HG03025 (cell line): ENCODE results near the gene PMF1.

ENCODE experiments used
- ATAC-seq: cut with Tn5 transposase; IDR thresholded peaks from one replicate; pipeline ENCODE4 v1.9.1; 2021; ENCODE audit warnings: mild to moderate bottlenecking, moderate library complexity; ENCODE audit not compliant: unreplicated experiment, low FRiP score

Gene PMF1

DNA sequence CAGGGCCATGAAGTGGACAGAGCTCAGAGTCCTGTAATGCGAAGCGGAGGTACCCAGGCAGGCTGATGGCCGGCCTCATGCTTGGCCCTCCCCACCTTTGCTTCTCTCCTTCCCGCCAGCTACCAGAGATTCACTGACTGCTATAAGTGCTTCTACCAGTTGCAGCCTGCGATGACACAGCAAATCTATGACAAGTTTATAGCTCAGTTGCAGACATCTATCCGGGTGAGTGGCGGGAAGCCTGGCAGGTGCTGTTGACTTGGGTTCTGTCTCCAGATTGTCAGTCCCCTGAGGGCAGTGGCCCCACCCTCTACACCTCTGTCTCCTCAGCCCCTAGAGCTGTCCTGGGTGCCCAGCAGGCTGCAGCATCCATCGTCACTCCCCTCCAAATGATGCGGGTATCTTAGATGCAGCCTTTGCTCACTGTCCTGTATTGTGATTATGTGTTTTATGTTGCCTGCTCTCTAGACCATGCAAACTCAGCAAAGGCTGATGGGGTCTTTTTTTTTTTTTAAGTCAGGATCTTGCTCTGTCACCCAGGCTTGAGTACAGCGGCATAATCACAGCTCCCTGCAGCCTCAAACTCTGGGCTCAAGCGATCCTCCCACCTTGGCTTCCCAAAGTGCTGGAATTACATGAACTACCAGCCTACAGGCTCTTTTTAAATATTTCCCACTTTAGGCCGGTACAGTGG is 19.5 kb downstream of the PMF1 start:
- no peak for ATAC-seq

DNA sequence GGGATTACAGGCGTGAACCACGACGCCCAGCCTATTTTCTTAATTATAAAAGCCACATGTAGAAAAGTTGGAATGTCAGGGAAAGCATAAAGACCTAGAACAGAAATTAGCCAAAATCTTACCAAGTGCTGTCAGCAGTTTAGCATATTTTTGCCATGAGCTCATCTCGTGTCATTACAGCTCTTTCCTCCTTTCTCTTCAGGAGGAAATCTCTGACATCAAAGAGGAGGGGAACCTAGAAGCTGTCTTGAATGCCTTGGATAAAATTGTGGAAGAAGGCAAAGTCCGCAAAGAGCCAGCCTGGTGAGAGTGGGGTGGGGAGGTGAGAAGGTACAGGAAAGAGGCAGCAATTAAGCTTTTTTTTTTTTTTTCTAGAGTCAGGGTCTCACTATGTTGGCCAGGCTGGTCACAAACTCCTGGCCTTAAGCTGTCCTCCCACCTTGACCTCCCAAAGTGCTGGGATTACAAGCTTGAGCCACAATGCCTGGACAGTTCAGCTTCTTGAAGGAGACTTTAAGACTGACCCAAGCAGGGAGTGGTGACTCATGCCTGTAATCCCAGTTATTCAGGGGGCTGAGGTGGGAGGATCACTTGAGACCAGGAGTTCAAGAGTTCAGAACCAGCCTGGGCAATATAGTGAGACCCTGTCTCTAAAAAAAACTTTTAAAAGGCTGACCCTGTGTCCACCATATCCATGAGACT is 20.8 kb downstream of the PMF1 start:
- ATAC-seq: no peak

DNA sequence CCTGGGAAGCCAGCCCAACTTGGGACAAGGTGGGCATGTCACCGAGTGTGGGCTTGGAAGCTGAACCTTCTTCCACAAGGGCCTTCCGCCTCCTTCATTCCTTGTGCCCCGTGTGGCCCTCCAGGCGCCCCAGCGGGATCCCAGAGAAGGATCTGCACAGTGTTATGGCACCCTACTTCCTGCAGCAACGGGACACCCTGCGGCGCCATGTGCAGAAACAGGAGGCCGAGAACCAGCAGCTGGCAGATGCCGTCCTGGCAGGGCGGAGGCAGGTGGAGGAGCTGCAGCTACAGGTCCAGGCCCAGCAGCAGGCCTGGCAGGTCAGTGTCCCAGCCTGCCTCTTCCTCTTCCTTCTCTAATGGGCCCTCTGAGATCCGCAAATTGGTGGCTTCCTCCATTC is 23.4 kb downstream of the PMF1 start:
- ATAC-seq: no peak

DNA sequence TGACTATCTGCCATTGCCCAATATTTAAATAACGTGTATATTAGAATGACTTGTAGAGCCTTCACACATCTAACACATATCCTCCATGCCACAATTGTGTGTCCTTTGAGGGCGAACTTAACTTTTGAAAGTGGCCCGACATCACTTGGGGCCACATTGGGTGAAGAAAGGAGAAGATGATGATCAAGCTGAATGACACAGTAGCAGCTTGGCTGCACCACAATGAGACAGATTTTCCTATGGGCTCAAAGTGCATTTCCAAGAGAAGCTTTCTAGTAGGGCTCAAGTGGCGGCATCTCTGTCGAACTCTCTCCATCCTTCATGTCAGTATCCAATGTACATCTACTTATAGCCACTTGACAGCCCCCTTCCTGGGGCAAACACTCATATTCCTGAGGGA is 25.4 kb downstream of the PMF1 start:
- no peak for ATAC-seq

DNA sequence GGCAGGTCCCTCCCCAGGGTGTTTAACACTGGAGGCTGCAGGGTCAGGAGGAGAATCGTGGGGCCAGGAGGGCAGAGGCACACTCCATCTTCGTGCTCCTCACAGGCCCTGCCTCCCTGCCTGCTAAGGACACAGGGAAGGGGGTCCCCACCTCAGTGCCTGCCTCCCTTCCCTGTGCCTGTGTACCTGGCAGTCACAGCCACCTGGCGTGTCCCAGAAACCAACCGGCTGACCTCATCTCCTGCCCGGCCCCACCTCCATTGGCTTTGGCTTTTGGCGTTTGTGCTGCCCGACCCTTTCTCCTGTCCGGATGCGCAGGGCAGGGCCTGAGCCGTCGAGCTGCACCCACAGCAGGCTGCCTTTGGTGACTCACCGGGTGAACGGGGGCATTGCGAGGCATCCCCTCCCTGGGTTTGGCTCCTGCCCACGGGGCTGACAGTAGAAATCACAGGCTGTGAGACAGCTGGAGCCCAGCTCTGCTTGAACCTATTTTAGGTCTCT is 28.6 kb downstream of the PMF1 start:
- no peak for ATAC-seq

DNA sequence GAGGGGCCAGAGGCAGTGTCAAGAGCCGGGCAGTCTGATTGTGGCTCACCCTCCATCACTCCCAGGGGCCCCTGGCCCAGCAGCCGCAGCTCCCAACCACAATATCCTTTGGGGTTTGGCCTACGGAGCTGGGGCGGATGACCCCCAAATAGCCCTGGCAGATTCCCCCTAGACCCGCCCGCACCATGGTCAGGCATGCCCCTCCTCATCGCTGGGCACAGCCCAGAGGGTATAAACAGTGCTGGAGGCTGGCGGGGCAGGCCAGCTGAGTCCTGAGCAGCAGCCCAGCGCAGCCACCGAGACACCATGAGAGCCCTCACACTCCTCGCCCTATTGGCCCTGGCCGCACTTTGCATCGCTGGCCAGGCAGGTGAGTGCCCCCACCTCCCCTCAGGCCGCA is 29.1 kb downstream of the PMF1 start, which contains the start of gene BGLAP:
Gene BGLAP, plus strand, starts transcription at position 259 of the 400 bp plus-strand sequence. Its CDS starts 48 bp downstream, at position 307.
- ATAC-seq: no peak

DNA sequence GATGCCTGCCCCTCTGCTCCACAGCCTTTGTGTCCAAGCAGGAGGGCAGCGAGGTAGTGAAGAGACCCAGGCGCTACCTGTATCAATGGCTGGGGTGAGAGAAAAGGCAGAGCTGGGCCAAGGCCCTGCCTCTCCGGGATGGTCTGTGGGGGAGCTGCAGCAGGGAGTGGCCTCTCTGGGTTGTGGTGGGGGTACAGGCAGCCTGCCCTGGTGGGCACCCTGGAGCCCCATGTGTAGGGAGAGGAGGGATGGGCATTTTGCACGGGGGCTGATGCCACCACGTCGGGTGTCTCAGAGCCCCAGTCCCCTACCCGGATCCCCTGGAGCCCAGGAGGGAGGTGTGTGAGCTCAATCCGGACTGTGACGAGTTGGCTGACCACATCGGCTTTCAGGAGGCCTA is 29.9 kb downstream of the PMF1 start:
- no peak for ATAC-seq

DNA sequence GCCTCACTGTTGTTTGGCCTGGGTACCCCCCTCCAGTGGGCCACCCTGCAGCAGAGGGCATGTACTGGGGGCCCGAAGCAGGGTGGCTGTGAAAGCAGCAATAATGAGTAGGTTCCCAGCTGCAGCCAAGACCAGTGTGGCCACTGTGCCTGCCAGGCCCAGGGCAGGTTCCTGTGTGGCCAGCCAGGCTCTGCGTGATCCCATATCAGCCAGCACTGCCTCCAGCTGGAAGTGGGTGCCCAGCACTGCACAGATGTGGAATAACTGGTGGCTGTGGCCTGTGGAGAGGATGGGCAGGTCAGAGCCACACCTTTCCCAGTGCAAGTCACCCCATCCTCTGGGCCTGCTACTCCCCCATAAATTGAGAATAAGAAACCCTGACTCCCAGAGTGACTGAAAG is 31.3 kb downstream of the PMF1 start:
- ATAC-seq: no peak

DNA sequence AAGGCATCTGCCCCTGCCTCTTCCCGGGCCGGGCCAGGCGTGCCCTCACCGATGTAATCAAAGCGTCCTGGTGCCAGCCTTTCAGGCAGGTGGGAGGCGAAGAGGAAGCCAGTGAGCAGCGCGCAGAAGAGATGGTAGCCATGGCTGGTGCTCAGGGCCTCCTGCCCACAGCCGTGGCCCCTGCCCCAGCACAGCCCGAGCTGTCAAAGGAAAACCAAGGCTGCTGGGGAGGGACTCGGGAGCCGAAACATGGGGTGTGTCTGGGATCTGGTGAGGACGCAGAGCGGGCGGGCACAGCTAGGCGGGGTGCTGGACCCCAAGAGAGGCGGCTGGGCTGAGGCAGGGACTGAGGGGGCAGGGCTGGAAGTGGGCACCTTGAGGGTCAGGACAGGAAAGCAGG is 31.9 kb downstream of the PMF1 start:
- no peak for ATAC-seq

DNA sequence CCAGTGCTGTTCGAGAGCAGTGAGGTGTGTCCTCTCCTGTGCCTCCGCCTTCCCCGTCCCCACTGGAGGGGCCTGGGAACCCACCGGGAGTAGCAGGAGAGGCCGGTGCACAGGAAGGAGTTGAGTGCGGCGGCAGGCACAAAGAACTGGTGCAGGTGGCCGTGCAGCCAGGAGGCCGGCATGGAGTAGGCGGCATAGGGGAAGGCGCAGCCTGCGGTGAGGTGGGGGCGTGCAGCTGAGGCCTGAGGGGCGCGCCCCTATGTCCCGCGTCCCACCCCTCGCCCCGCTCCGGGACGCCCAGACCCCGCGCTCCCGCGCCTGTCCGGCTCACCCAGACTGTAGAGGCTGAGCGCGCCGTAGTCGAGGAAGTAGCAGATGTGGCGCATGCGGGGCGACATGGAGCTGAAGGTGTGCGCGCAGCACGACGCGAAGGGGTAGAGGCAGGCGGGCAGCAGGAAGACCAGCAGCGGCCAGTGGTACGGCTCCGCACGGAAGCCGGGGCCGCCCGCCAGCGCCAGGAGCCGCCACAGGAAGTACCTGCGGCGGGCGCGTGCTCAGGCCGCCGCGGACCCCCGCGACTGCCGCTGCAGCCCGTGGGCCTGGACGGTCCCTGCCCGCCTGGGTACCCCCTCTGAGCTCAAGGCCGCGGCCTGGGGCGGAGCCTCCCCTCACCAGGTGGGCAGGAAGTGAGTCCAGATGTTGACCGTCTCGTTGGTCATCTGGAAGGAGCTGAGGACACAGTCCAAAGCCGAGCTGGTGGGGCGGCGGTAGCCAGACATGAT is 32.8 kb downstream of the PMF1 start:
- ATAC-seq: no peak

DNA sequence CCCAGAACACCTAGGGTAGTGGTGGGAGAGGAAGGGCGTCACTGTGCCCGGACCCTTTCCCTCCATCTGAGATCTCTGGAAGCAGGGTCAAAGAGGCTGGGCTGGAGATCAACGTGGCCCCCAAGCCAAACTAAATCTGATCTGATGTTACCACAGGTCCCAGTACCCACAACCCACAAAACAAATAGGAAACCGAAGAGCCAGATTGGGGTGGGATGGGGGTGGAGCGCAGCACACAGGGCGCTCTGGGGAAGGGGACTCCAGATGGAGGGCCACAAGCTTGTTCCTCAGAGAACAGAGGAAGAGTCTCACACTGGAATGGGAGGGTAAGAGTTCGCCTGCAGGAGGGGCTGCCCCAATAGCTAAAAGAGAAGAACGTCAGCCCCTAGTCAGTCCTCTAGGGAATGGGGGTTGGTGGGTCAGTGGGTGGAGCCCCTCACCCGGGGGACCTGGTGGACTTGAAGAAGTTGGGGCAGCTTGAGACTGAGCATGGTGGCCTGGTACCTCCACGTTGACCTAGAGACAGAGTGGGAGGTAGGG is 33.5 kb downstream of the PMF1 start:
- ATAC-seq: no peak

DNA sequence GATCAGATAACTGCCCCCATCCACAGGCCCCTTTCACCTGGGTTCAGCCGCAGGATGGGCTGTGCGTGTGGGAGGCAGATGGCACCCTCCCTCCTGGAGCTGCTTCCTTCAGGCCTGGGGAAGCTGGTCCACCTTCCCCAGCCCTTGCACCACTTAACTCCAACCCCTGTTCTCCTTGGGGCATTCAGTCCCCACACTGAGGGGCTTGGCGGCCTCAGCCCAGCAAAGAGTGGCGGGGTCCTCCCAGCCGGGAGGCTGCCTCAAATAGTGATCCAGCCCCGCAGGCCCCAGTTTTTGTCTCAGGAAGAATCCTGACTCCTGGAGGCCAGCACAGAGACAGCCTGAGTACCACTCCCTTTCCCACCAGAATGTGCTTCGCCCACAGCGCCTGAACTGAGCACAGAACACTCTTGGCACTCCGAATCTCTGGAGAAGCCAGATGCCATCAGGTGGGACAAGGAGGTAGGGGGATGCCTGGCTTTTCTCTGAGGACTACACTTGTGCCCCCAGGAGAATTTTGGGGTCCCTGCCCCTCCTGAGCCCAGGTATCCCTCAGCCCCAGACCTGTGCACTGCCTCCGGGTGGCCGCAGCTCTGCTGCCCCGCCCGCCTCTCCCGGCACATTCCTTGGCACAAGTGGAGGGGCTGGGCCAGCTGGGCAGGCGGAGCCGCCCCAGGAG is 34.1 kb downstream of the PMF1 start:
- no peak for ATAC-seq

DNA sequence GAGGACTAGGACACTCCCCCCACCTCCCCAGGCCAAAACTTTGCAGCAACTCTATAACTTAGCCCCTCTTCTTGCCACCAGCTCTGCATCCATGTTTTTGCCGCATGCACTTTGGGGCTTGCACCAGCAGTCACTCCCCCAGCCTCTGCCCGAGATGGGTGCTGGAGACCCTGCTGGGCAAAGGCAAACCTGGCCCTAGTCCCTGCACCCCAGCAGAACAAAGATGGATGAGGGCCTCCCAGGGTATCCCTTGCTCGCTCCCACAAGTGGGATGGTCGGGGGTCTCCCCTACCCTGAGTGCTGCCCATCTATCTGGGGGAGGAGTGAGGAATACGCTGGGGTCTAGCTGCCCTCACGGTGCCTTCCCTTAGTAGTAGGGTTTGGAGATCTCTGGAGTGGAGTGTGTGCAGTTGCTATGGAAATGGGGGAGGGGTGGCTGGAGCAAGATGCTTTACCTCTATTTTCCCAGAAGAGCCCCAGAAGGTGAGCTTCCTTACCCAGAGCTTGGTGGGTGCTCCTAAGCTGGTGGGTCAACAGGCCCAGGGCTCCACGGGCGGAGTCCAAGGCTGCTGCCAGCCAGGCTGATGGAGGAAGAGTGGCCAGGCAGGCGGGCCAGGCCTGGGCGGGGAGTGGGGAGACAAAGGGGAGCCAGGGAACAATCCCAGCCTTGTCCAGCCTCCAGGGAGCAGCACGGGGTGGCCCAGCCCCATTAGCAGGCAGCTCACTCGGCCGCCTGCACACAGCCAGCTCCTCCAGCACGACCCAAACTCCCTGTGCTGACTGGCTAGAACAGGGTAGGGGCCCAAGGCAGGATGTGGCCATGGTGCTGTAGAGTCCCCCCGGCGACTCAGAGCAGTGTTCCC is 34.9 kb downstream of the PMF1 start, which contains the start of gene PAQR6:
Gene PAQR6, minus strand, starts transcription at position 597 of the 863 bp plus-strand sequence. CDS start 1,325 bp downstream, outside the sequence.
- ATAC-seq: no peak

DNA sequence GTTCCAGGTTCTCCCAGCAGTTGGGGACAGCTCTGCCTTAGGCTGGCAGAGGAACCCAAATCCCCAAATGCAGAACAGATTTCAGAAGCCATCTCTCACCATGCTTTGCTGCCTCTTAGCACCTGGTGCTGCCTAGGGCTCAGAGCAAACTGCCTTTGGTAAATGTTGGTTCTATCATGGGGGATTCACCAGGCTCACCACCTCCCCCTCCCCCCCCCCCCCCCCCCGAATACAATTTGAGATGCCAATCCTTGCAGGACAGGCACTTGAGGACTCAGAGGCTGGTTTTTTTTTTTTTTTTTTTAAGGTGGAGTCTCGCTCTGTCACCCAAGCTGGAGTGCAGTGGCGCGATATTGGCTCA is 35.5 kb downstream of the PMF1 start:
- ATAC-seq: no peak

DNA sequence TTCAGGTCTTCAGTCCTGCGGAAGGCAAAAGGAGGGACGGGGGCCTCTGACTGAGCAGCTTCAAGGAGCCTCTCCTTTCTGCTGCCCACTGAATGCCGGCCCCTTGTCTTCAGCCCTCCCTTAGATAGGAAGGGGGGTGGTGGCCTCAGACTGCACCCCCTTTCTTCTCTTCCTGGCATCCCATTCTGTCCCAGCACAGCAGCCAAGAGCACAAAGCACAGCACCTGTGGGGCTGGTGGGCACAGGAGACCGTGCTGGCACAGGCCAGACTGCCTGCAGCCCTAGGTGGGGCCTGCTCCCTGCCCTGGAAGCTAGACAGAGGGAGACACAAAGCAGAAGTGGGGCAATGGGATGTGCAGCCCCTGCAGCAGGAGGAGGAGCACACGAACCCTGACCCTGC is 36.8 kb downstream of the PMF1 start:
- no peak for ATAC-seq

DNA sequence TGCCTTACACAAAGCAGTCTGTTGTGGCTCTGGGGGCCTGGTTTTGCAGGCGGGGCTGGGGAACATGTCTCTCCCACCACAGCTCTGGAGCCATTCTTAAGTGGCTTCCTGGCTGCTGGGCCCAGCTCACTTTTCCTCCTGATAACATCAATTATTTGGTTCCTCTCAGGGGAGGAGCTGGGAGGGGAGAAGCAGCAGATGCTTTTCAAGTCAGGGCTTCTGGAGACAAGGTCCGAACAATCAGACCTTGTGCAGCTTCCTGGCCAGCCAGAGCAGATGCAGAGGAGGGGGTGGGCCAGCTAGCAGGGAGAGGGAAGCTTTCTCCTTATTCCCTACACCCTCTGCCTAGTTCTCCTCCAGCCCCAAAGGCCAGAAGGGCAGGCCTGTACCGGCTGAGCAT is 38.7 kb downstream of the PMF1 start:
- ATAC-seq: no peak

DNA sequence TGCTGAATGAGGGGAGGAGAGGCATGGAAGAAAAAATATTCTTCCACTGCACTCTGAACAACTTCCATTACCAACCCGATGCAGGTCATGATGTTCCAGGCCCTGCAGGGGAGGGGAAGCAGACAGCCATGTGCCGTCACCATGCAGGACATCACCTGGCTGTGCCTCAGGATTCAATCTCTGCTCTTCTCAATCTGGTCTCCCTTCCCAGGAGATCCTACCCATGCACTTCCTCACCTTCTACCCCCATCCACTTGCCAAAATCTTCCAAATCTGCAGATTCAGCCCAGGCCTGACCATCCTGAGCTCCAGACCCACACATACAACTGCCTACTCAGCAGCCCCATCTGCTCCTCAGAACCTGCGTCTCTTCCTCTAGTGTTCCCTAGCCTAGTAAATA is 40.8 kb downstream of the PMF1 start:
- ATAC-seq: no peak

DNA sequence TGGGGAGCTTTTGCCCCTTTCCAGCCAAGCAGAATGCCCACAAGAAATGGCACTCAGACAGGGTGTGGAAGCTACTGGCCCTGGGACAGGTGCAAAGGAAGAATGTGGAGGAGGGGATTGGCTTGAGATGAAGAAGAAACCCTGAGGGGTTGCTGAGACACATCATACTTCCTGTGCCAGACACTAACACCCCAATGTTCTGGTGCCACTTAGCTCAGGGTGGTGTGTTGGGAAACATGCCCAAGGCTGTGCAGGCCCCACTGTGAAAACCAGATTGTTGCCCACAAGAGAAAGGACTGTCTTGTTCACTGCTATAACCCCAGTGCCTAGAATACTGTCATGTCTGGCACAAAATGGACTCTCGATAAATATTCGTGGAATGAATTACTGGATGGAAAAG is 44.9 kb downstream of the PMF1 start:
- ATAC-seq: no peak

DNA sequence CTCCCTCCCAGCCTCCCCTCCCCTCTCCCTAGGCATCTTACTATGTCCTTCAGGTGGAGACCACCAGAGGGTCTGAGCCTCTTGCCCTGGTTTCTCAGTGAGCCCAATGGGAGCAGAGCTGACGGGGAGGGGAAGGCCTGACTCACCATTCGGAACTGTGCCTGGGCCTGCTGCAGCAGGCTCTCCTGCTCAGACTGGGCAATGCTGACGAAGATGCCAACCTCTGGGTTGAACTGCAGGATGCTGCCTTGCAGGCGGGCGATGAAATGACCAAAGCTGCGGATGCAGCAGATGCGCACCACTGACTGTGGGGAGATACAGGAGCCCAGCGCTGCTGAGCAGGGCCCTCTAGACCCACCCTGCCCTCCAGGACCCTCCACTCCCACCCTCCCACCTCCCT is 46.1 kb downstream of the PMF1 start:
- ATAC-seq: no peak

DNA sequence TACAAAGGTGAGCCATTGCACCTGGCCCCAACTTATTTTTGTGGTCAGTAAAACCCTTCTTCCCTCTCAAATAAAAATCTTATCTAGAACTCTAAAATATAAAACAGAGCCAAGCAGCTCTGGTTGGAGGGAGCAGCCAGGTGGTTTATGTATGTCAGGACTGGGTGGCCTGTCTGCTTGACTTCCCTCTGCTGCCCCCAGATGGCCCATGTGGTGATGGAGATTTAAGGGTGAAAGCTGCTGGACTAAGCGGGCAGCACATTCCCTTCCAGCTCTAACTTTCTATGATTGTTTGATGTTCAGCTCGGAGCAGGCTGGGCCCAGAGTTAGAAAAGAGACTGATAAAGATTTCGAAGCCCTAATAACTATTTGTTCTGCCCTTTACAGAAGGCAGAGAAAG is 47.0 kb downstream of the PMF1 start:
- ATAC-seq: no peak
